HG03575 (cell line): ENCODE results near the gene AP2S1.
"Not testable (repeated sequence)": the region's sequence is repeated elsewhere in the genome, so short reads cannot be mapped to it uniquely, and the experiment has no call there.

Experiments
- ATAC-seq: cut with Tn5 transposase; IDR thresholded peaks from one replicate; pipeline ENCODE4 v1.9.1; 2021; ENCODE audit not compliant: unreplicated experiment, insufficient number of reproducible peaks, low FRiP score; ENCODE audit errors: extremely low read depth

The AP2S1 gene

GRCh38 chr19:46850228-46851203 lies at the start of gene AP2S1:
Gene AP2S1 (minus strand): TSS chr19:46850846. CDS start chr19:46850766, 80 bp downstream.
- ATAC-seq: peak; percentile 73

- ATAC-seq: no peak
Measured at GRCh38 chr19:46900341-46900740, 49.7 kb upstream of the AP2S1 start.

- no peak for ATAC-seq
Measured at GRCh38 chr19:46898731-46899130, 48.1 kb upstream of the AP2S1 start.

- no peak for ATAC-seq
Measured at GRCh38 chr19:46896076-46896794, 45.6 kb upstream of the AP2S1 start.

- ATAC-seq: no peak
Measured at GRCh38 chr19:46892252-46893179, 41.9 kb upstream of the AP2S1 start.

- ATAC-seq: no peak
Measured at GRCh38 chr19:46890423-46891170, 40.0 kb upstream of the AP2S1 start.

GRCh38 chr19:46887240-46887782 lies 36.7 kb upstream of the AP2S1 start:
- ATAC-seq: no peak

- no peak for ATAC-seq
Measured at GRCh38 chr19:46886546-46887239, 36.0 kb upstream of the AP2S1 start.

- no peak for ATAC-seq
Measured at GRCh38 chr19:46885411-46885810, 34.8 kb upstream of the AP2S1 start.

GRCh38 chr19:46882751-46883150 lies 32.1 kb upstream of the AP2S1 start:
- ATAC-seq: not testable (repeated sequence)

- no peak for ATAC-seq
Measured at GRCh38 chr19:46882034-46882433, 31.4 kb upstream of the AP2S1 start.

- ATAC-seq: no peak
Measured at GRCh38 chr19:46881092-46881491, 30.4 kb upstream of the AP2S1 start.

GRCh38 chr19:46880431-46880830 lies 29.8 kb upstream of the AP2S1 start:
- ATAC-seq: no peak

GRCh38 chr19:46878613-46879375 lies 28.1 kb upstream of the AP2S1 start:
- ATAC-seq: no peak

GRCh38 chr19:46875657-46876056 lies 25.0 kb upstream of the AP2S1 start:
- ATAC-seq: no peak

- ATAC-seq: no peak
Measured at GRCh38 chr19:46875234-46875633, 24.6 kb upstream of the AP2S1 start.

- ATAC-seq: no peak
Measured at GRCh38 chr19:46872967-46873366, 22.3 kb upstream of the AP2S1 start.
